BE2C (cell line): Measurements from ENCODE around the gene CDKN2AIPNL.

ENCODE experiments used
- DNase-seq: peaks from one replicate; pipeline ENCODE4 v3.0.0-alpha.2; 2020
- H3K27me3 ChIP-seq: fragments of 250-450 bp; sonication (Bioruptor Pico); 2 replicates; pipeline ENCODE4 v1.5.1; 2020; ENCODE audit warnings: mild to moderate bottlenecking
- H3K36me3 ChIP-seq: fragments of 250-450 bp; sonication (Bioruptor Pico); 2 replicates; pipeline ENCODE4 v1.5.1; 2020; ENCODE audit warnings: mild to moderate bottlenecking
- H3K4me1 ChIP-seq: fragments of 250-450 bp; sonication (Bioruptor Pico); 2 replicates; pipeline ENCODE4 v1.5.1; 2020
- H3K4me3 ChIP-seq: 2 replicates; pipeline ENCODE4 v1.5.1; 2011; ENCODE audit warnings: low read depth, low read length
- H3K9me3 ChIP-seq: fragments of 250-450 bp; sonication (Bioruptor Pico); 2 replicates; pipeline ENCODE4 v1.5.1; 2020
- CTCF ChIP-seq: IDR thresholded peaks from 2 replicates; pipeline ENCODE4 v1.5.1; 2012; ENCODE audit warnings: mild to moderate bottlenecking, low read depth, low read length

CDKN2AIPNL gene

GRCh38 chr5:134403951-134404350 lies 7.7 kb downstream of the CDKN2AIPNL start:
- no peak overlapping the region for H3K4me3 ChIP-seq
- no peaks in the 10 kb centered on the region for H3K27me3 ChIP-seq
- H3K36me3 ChIP-seq = peaks cover 26% of the 10 kb centered on the region
- no peak for DNase-seq
- TF ChIP-seq CTCF = no peak
- no peaks in the 10 kb centered on the region for H3K4me1 ChIP-seq
- no peaks in the 10 kb centered on the region for H3K9me3 ChIP-seq

GRCh38 chr5:134398609-134399155 lies 13.0 kb downstream of the CDKN2AIPNL start:
- no peak for TF ChIP-seq CTCF
- H3K4me3 ChIP-seq = no peak overlapping the region
- H3K4me1 ChIP-seq = no peaks in the 10 kb centered on the region
- no peaks in the 10 kb centered on the region for H3K27me3 ChIP-seq
- H3K9me3 ChIP-seq = no peaks in the 10 kb centered on the region; the same call in 1 of the 2 replicates
- no peak for DNase-seq
- peaks cover 40% of the 10 kb centered on the region for H3K36me3 ChIP-seq

- Histone ChIP-seq H3K36me3 (peaks cover 55% of the 10 kb centered on the region), H3K27me3 (no peaks in the 10 kb centered on the region), H3K4me1 (no peaks in the 10 kb centered on the region), H3K9me3 (no peaks in the 10 kb centered on the region; the same call in 1 of the 2 replicates), H3K4me3 (no peak overlapping the region)
- DNase-seq = no peak
- TF ChIP-seq CTCF = no peak
Measured at GRCh38 chr5:134397196-134397595, 14.5 kb downstream of the CDKN2AIPNL start.

- TF ChIP-seq CTCF = no peak
- H3K4me3 ChIP-seq = no peak overlapping the region
- no peak for DNase-seq
- H3K27me3 ChIP-seq = no peaks in the 10 kb centered on the region
- H3K9me3 ChIP-seq = no peaks in the 10 kb centered on the region; the same call in 1 of the 2 replicates
- H3K36me3 ChIP-seq = peaks cover 58% of the 10 kb centered on the region
- no peaks in the 10 kb centered on the region for H3K4me1 ChIP-seq
Measured at GRCh38 chr5:134396274-134396673, 15.4 kb downstream of the CDKN2AIPNL start.

GRCh38 chr5:134394932-134395331 lies 16.7 kb downstream of the CDKN2AIPNL start:
- Histone ChIP-seq H3K36me3 (peaks cover 70% of the 10 kb centered on the region), H3K27me3 (no peaks in the 10 kb centered on the region), H3K9me3 (no peaks in the 10 kb centered on the region; the same call in 1 of the 2 replicates), H3K4me3 (no peak overlapping the region), H3K4me1 (no peaks in the 10 kb centered on the region)
- TF ChIP-seq CTCF = no peak
- DNase-seq = no peak

DNA sequence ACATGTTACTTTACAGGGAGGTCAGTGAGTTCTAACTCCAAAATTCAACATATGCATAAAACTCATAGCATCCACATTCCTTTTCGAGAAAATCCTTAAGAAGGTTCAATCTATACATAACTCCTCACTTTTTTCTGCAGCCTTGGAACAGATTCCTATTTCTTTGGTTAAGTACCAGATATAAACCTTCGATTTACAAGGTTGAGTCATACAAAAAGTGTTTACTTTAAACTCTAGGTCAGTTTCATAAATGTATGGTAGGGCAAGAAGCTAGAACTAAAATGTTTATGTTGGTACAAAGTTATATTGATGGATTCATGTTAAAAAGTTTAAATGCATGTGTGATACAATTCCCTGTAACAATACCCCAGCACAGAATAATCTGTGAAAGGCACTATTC lies 19.4 kb downstream of the CDKN2AIPNL start:
- no peak for DNase-seq
- H3K9me3 ChIP-seq = no peaks in the 10 kb centered on the region; the same call in 1 of the 2 replicates
- peaks cover 88% of the 10 kb centered on the region for H3K36me3 ChIP-seq

More for the DNA sequence above, 19.4 kb downstream of the CDKN2AIPNL start:
- Histone ChIP-seq H3K4me3 (no peak overlapping the region), H3K4me1 (no peaks in the 10 kb centered on the region), H3K27me3 (no peaks in the 10 kb centered on the region)
- TF ChIP-seq CTCF = no peak
